ENCODE results near the gene SUV39H1. TPM values are rescaled to one million over a fixed set of nuclear protein-coding genes. Genes with fewer than 3 reads are reported as not detected.
"Not testable (repeated sequence)": the region's sequence is repeated elsewhere in the genome, so short reads cannot be mapped to it uniquely, and the experiment has no call there.

The SUV39H1 gene, protein sequence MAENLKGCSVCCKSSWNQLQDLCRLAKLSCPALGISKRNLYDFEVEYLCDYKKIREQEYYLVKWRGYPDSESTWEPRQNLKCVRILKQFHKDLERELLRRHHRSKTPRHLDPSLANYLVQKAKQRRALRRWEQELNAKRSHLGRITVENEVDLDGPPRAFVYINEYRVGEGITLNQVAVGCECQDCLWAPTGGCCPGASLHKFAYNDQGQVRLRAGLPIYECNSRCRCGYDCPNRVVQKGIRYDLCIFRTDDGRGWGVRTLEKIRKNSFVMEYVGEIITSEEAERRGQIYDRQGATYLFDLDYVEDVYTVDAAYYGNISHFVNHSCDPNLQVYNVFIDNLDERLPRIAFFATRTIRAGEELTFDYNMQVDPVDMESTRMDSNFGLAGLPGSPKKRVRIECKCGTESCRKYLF
- total RNA-seq, result 9.1 and 10.8 TPM in 2 replicates

GRCh38 chrX:48696301-48696908 lies at the start of gene SUV39H1:
TSS of gene SUV39H1 (plus strand) at chrX:48696734. CDS start at chrX:48696785, 51 bp downstream.
- peak; percentile 96 for ATAC-seq (ENCODE audit: low read depth)
- Mint-ChIP-seq H3K27me3 (no peaks in the 10 kb centered on the region), H3K36me3 (ENCODE audit: low read depth) (peaks cover 22% of the 10 kb centered on the region), H3K4me3 (peak within 1 kb of the TSS; percentile 88), H3K27ac (peak within 1 kb of the TSS; percentile 91), H3K4me1 (peaks cover 19% of the 10 kb centered on the region), H3K9me3 (no peaks in the 10 kb centered on the region)
- peak; percentile 70 for DNase-seq
- intact Hi-C loops (cut with micrococcal nuclease), result loop anchor here (1.0 to 2.0 kb wide), 6 partner anchors 13 to 223 kb away; partner anchors contain the start of genes PIM2, RBM3 and WAS
- CTCF ChIA-PET, result interaction anchor here (0.5 to 1.4 kb wide), 2 partner anchors 13 to 467 kb away, joined by 3 read pairs; partner anchors contain the start of gene WAS
- POLR2A ChIA-PET, result interaction anchor here (1.0 to 2.2 kb wide), 8 partner anchors 12 to 202 kb away, joined by 3 to 20 read pairs (median 9); partner anchors contain the start of genes HDAC6, PQBP1, RBM3 and TIMM17B
- TF ChIP-seq CTCF (IDR thresholded peaks at IDR 0.05), result no peak

DNA sequence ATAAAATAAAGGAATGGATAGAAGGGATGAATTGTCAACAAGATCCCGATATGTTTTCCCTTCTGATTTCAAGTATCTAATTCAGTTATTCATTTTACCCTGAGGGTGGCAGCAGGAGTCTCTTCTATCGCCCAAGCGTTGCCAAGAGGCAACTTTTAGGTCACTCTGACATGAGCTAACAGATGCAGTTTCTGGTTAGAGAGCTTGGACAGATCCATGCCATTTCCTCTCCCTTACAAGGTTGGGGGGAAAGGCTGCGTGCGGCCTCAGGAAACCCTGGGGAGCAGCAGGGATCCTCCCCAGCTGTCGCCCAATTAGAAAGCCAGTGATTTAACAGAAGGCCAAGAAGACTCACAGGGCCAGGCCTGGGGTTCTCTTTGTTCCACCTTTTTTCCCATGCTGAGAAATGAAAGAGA lies 48.2 kb upstream of the SUV39H1 start:
- no peaks in the 10 kb centered on the region for H3K27me3 Mint-ChIP-seq
- POLR2A ChIA-PET, result interaction anchor here (0.9 to 1.3 kb wide), 7 partner anchors 48 to 292 kb away, joined by 3 to 7 read pairs (median 4); partner anchors contain the start of genes HDAC6, SLC35A2 and SUV39H1
- intact Hi-C loops (cut with micrococcal nuclease), result loop anchor here (1.0 to 5.0 kb wide), 7 partner anchors 154 to 1104 kb away; partner anchors contain the start of genes HDAC6 and TFE3
- TF ChIP-seq CTCF (IDR thresholded peaks at IDR 0.05), result no peak
- CTCF ChIA-PET, result interaction anchor here (0.8 to 1.6 kb wide), 12 partner anchors 10 to 395 kb away, joined by 3 to 14 read pairs (median 4); partner anchors contain the start of genes KCND1 and TFE3
- ATAC-seq (ENCODE audit: low read depth) (peak; percentile 65), DNase-seq (no peak)
- no peak overlapping the region for H3K27ac Mint-ChIP-seq
- H3K9me3 Mint-ChIP-seq, result no peaks in the 10 kb centered on the region
- peaks cover 2% of the 10 kb centered on the region for H3K4me1 Mint-ChIP-seq
- H3K36me3 Mint-ChIP-seq (ENCODE audit: low read depth), result no peaks in the 10 kb centered on the region
- H3K4me3 Mint-ChIP-seq, result no peak overlapping the region

DNA sequence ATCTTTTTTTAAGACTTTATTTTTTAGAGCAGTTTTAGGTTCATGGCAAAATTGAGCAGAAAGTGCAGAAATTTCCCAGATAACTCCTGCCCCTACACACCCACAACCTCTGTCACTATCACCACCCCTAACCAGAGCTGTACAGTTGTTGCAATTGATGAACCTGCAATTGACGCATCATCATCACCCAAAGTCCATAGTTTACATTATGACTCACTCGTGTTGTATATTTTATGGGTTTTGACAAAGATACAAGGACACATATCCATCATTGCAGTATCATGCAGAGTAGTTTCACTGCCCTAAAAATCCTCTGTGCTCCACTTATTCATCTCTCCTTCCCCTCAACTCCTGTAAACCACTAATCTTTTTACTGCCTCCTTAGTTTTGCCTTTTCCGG lies 47.4 kb upstream of the SUV39H1 start:
- no peaks in the 10 kb centered on the region for H3K36me3 Mint-ChIP-seq (ENCODE audit: low read depth)
- H3K4me3 Mint-ChIP-seq, result no peak overlapping the region
- H3K27me3 Mint-ChIP-seq, result no peaks in the 10 kb centered on the region
- POLR2A ChIA-PET, result interaction anchor here (0.9 to 1.7 kb wide), 5 partner anchors 27 to 291 kb away, joined by 3 to 5 read pairs (median 4); partner anchors contain the start of gene HDAC6
- intact Hi-C loops (cut with micrococcal nuclease), result loop anchor here (5.0 kb wide), 2 partner anchors 243 to 1103 kb away; no protein-coding TSS in a partner anchor
- H3K9me3 Mint-ChIP-seq, result no peaks in the 10 kb centered on the region
- H3K4me1 Mint-ChIP-seq, result peaks cover 2% of the 10 kb centered on the region
- CTCF ChIA-PET, result interaction anchor here (0.8 to 1.6 kb wide), 4 partner anchors 11 to 309 kb away, joined by 3 to 14 read pairs (median 4); no protein-coding TSS in a partner anchor
- ATAC-seq (ENCODE audit: low read depth), result no peak
- no peak for TF ChIP-seq CTCF (IDR thresholded peaks at IDR 0.05)
- DNase-seq, result no peak
- no peak overlapping the region for H3K27ac Mint-ChIP-seq

DNA sequence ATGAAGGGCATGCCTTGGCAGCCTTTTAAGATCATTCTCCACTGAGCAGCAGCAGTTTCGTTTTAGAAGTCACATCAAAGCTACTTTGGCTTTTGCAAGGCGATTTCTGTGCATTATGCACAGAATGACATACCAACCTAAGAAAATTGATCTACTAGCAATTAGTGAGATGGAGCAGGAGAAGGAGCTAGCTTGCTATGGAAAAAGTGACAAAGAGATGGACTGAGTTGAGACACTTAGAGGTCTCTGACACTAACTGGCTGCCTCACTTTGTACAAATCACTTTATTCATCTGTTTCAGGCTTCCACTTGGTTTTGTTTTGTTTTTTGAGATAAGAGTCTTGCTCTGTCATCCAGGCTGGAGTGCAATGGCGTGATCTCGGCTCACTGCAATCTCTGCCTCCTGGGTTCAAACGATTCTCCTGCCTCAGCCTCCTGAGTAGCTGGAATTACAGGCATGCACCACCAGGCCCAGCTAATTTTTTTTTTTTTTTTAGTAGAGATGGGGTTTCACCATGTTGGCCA lies 44.4 kb upstream of the SUV39H1 start:
- intact Hi-C loops (cut with micrococcal nuclease); H3K4me1 Mint-ChIP-seq; ATAC-seq (ENCODE audit: low read depth); DNase-seq; H3K4me3 Mint-ChIP-seq; H3K36me3 Mint-ChIP-seq (ENCODE audit: low read depth); POLR2A ChIA-PET; H3K27me3 Mint-ChIP-seq; CTCF ChIA-PET; H3K27ac Mint-ChIP-seq; H3K9me3 Mint-ChIP-seq: not testable (repeated sequence)

DNA sequence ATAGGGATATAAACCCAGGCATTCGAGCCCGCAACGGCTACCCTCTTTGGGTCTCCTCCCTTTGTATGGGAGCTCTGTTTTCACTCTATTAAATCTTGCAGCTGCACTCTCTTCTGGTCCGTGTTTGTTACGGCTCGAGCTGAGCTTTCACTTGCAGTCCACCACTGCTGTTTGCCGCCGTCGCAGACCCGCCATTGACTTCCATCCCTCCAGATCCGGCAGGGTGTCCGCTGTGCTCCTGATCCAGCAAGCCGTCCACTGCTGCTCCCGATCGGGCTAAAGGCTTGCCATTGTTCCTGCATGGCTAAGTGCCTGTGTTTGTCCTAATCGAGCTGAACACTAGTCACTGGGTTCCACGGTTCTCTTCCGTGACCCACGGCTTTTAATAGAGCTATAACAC lies 41.8 kb upstream of the SUV39H1 start:
- H3K27me3 Mint-ChIP-seq; DNase-seq; ATAC-seq (ENCODE audit: low read depth); H3K9me3 Mint-ChIP-seq; H3K27ac Mint-ChIP-seq; H3K36me3 Mint-ChIP-seq (ENCODE audit: low read depth); intact Hi-C loops (cut with micrococcal nuclease); H3K4me1 Mint-ChIP-seq; CTCF ChIA-PET; H3K4me3 Mint-ChIP-seq: not testable (repeated sequence)
- POLR2A ChIA-PET, result interaction anchor here (0.6 kb wide), 1 partner anchor 21 kb away, joined by 3 read pairs; no protein-coding TSS in a partner anchor

- H3K4me3 Mint-ChIP-seq; H3K36me3 Mint-ChIP-seq (ENCODE audit: low read depth); intact Hi-C loops (cut with micrococcal nuclease); H3K9me3 Mint-ChIP-seq; CTCF ChIA-PET; POLR2A ChIA-PET; H3K27ac Mint-ChIP-seq; H3K4me1 Mint-ChIP-seq; DNase-seq; ATAC-seq (ENCODE audit: low read depth); H3K27me3 Mint-ChIP-seq: not testable (repeated sequence)
Observed at GRCh38 chrX:48659686-48660085, 36.8 kb upstream of the SUV39H1 start.
